NCI-H524 (cell line): ENCODE data around the gene FILIP1.
A peak's percentile ranks its signal among the peaks of the same experiment; 100 is the strongest.

Source experiments
- DNase-seq, 2 experiments: peaks; one replicate each; lab custom pipeline; 2025; lab: John Stamatoyannopoulos, UW

Gene FILIP1

DNA sequence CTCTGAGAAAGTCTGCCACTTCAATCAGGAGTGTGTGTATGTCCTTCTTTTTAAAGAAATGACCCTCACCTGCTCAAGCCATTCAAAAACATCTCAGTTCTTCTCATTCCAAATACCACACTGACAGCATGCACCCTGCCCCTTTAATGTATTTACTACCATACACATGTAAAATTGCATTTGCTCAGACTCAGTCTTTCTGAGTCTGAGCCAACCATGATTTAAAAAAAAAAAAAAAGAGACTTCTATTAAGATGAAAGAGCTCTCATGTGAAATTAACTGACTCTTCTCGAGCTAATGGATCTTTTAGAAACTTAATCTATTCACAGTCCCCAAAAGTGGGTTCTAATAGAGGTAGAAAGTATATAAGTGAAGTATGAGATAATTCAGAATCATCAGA, 1.4 kb upstream of the FILIP1 start:
- DNase-seq, result no peak

DNA sequence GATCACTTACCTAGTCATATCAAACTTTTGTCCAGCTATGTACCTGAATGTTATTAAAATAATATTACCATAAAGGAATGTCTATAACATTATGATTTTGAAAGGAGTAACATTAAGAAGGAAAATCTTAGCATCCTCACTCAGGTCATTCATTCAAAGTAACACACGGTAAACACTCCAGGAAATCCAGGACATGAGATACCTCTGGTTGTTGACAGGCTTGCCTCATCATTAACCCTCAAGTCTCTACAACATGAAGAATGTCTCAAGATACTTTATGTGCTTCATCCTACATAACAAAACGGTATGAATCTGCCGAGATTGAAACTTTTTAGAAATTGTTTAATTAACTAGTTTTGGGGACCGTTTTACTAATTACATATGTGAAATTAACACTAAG, 690 bp upstream of the FILIP1 start:
- no peak for DNase-seq

DNA sequence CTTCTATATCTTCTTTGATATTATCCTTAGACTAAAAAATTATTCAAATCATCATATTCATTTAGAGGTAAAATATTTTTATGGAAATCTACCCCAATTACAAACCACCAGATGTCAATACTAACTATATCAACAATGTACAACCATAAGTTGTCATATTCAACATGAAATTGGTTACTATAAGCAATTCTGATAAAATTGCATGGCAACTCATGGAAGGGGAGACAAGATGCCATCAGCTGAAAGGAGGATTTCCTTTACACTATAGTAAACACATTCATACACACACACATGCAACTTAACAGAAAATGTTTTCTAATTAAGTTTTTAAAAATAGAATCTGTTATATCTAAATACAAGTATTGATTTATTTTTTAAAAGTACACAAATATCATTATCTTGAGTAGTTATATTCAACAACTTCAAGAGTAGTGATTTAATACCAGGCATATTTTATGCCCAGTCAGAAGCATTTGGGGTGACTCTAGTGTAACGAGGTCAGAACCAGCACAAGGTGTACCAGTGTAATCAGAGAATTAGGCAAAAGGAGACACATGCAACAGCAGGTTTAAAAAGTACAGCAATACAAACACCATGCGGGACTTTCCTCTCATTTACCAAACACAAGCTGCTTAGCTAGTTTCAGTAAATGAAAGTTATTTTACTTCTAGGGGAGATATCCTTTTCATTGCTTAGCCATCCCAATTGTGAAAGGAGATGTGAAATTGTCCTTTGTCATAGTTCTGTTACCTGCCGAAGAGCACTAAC, 1.0 kb downstream of the FILIP1 start:
- no peak for DNase-seq

DNA sequence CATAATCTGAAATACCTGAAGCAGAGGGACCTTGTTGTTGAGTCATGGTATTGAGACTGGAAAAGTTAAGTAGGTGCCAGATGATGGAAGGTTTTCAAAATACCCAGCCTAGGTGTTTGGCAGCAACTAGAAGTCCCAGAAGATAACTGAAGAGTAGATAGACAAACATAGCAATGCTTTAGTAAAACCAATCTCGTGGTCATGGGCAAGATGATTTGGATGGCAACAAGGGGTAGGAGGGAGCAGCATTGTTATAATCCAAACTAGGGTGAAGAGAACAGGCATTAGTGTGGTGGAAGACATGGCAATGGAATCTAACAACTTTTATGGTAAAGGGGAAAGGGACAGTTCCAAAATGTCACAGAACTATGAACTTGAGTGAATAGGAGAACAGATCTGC, 2.3 kb downstream of the FILIP1 start:
- no peak for DNase-seq

DNA sequence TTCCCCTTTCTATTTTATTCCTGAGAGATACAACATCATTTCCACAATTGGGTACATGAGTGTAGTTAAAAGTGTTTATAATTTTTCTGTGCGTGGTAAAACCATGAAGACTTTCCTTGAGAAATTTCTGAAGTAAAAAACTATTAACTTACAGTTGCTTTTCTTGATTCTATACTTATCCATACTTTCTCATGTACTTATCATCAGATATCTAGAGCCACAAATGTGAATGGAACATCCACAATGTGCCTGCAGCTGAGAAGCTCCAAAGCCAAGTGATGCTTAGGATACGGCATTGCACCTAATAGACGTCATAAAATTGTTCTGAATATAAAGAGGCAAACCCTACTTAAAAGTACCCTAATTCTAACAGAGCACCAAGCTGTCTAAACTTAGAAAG, 2.9 kb downstream of the FILIP1 start:
- no peak for DNase-seq

DNA sequence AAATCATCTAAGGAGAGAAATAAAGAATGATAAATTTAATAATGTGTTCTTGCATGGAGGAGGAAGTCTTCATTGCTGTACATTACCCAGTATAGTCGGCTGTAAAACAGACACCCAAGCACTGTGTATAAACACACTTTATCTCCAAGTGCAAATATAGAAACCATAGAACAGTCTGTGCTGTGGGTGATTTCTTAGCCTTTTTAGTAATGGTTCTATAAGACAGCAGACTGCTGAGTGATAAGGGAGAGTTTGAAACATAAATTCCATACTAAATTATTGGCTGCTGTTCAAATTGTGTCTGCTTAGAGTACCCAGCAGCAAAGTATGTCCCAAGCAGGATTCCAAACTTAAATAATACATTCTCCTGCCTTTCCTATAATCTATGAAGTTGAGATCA, 4.6 kb downstream of the FILIP1 start:
- no peak for DNase-seq

DNA sequence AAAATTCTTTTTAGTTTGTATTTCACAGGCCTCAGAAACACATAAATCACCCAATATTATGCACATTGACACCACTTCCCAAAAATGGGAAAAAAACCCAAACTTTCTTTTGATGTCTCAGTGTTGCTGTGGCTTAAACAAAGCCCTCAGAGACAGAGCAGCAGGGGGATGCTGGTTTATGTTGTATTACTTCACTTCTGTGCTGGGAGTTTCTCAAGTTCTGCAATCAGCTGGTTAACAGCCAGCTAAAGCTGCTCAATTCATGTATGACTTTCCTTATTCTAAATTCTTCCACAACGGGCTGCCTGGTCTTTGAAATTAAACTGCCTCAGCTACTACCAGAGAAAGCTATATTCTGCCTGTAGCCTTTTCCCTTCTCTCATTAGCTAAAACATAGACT, 5.6 kb downstream of the FILIP1 start:
- DNase-seq, result no peak

DNA sequence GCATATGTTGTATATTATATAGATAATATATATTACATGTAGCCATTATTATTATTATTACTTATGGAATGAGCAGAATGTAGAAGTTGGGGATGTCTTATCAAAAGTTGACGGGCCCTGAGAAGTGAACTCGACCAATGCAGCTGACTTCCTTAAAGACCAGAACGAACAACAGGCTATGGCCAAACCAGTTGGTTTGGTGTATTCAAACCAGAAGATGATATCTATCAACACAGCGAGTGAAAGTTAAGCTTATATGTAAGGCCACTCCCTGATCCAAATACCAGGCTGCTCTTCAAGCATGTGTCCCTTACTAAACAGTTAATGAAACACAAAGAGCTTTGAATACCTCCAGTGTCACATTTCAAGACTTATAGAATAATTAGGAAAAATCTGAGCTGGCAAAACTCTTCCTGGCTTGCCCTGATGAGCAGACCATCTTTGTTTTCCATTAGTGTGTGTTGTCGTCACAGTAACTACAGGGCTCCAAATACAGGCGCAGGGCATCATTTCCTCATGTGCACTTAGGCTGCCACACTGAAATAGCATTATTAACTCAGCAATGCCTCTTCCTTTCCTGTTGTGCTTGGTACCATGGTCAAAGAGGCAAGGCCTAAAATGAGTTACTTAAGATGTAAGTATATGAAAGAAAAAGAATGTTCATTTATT, 6.6 kb downstream of the FILIP1 start:
- no peak for DNase-seq

DNA sequence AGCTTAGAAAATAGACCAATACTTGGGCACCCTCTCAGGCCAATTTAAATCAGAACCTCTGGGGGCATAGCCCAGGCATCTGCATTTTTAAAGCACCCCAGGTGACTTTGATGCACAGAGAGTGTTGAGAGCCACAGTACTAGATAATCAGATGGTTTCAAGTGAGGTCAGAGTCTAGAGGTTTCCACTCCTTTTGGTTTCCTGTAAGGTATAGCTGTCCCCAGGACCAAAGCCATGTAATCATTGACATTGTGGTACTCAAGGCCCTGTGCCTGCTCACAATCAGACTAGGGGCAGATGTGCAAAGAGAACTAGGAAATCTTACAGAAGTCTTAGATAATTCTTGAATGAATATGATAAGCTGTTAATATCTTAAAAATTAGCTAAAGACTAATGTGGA, 9.1 kb downstream of the FILIP1 start:
- DNase-seq, result no peak

DNA sequence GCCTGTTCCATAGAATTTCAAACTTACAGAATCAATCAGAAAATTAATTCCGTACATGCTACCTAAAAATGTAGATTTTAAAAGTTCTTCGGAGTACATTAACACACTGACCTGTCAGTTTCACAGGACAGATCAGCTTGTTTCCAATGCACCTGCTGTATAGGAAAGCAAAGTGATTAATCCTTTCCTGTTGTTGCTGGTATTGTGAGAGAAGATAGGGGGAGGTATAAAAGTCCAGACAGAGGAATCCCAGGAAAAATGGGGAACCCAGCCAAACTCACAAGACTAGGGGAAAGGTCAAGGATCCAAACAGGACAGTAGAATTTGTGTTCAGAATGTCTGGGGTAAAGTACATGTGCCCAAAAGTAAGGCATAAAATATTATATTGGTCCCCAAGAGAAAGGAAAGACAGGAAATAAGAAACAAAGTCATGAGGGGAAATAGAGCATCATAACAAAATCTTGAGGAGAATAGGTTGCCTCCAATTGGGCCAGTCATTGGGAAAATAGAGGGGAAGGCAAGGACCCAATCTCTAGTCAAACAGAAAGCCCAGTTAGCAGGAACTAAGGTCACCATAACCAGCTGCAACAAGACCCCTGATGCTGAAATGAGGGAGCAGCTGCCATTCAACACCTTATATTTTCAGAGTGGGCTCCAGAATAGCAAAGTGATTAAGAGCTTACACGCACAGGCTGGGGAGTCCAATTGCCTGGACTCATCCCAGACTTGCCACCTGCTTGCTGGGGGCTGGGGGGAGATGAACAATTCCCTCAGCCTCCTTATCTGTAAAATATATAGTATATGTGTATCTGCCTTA, 10.3 kb downstream of the FILIP1 start:
- peak; percentile 38 to 73 for DNase-seq

DNA sequence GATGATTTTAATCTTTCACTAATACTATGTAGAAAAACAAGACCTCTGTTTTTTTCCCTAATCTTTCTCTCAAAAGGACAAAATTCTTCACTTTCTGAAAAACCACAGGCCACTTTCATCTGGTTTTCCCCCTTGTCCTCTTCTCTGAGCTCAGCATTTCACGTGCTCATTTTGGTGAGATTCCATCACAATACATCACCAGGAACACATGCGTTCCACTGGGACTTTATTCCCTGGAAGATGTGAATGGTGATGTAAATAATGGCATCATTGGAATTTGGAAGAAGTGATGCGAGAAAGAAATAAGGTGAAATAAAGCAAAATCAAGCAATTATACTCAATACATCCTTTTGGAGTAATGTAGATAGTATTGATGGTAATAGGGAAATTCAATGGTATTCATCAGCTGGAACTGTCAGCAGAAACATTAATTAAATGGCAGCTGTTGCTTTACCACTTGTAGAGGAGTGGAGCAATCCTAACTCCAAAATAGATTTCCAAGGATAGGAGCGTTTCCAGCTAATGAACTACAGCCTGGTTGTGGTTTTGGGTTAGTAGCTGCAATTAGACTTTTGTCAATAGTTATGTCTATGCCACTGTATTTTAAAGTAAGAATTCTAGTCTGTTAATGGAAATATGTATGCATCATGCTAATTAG, 11.5 kb downstream of the FILIP1 start:
- DNase-seq, result peak in 1 of 2 experiments; percentile 34

DNA sequence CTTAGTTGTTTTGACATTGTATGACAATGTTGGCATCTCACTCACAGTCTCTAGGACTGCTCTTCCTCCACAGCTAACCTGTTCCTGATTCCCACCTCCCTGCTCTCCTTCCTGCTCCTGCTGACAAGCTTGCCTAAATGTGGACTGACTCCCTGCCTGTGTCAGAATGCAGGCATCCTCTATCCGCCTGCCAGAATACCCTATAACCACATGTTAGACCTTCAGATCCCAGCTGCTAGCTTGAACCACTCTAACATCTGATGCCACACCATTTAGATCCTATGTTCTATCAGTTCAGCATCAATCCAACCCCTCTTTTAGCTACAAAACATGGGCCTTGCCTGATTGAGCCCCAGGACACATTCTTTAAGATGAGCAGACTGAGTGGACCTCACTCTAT, 12.2 kb downstream of the FILIP1 start:
- no peak for DNase-seq

DNA sequence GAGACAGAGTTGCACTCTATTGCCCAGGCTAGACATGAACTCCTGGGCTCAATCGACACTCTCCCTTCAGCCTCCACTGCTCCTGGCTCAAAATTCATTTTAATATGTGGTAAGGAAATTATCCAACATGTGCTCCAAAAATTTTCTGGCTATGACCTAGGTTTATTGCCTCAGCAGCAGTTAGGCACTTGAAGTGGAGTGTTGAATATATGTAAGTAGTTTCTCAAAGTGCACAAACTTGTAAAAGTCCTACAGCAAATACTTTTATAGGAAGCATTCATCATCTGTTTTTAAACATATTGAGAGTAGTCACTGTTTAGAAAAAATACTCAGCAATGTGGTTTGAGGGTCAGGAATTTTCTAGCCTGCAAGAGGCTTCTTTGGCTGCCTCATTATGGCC, 13.2 kb downstream of the FILIP1 start:
- DNase-seq, result no peak

DNA sequence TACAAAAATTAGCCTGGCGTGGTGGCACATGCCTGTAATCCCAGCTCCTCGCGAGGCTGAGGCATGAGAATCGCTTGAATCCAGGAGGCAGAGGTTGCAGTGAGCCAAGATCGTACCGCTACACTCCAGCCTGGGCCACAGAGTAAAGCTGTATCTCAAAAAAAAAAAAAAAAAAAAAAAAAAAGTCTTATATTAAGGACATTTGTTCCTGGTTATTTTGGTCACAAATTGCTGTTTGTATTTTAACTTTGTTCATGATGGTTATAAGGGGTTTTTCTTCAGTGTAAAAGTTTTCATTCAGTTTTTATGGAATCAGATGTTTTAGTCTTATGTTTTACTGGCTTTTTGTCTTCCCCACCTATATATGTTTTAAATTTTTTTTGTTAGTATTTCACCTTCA, 13.9 kb downstream of the FILIP1 start:
- no peak for DNase-seq

DNA sequence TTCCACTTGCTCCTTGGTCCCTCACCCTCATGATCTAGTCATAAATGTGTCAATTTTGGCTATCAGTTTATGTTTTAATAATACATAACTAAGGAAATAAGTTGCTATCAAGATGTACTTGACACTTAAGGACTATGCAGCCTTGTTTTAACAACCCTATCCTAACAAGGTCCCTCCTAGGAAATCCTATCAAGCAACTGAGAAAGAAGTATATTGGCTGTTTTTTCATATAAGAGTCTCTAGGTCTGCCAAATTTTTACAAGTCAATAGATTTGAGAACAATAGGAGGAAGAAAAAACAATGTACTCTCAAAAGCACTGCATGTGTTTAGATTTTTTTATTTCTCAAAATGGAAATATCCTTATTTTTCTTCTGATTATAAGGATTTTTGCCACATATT, 14.7 kb downstream of the FILIP1 start:
- no peak for DNase-seq

DNA sequence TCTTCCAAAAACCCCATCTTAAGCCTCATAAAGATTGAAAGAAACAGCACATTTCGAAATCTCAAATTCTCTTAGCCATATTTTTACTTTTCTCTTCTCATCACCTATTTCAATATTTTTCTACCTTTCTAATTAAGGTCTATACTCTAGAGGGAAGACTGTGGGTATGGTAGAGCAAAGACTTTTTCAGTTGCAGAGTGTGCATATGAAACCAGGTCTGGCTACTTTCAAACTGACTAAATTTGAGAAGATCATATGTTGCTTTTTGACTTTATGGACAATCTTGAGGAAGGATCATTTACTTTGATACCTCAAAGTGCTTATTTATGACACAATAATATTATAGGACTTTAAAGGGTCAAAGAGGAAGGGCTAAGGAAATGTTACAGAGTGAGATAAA, 20.7 kb downstream of the FILIP1 start:
- DNase-seq, result no peak

DNA sequence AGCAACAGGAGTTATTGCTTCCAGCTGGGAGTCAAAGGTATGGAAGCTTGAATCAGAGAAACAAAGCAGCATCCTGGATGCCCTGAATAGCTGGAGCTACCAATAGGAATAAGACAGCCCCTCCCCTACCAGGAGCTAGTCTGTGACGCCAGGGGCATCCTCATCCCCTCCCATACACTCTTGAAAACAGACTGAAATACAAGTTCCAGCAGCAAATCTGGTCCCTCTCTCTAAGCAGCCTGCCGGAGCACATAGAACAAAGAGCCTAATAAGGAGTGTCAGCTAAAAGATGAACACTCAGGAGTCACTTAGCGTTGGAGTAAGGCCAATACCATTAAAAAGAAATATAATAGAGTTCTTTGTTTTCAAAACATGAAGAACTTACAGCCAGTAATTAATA, 25.6 kb downstream of the FILIP1 start:
- DNase-seq, result no peak

DNA sequence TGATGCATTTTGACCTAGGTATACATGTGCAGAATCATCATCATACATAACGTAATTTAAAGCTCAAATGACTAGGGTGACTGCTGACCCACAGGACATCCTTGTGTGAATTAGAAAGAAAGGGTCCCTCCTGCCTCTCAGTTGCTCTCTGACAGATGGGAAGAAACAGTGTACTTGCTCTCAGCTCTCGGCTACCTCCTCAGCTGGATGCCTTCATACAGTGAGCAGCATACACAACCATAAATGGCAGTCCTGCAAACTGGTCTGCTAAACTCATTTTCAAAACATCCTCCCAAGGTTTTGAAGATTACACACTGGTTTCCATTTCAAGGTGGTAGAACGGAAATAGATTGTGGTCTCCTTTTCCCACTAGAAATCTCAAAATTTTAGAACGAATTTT, 26.3 kb downstream of the FILIP1 start:
- no peak for DNase-seq

DNA sequence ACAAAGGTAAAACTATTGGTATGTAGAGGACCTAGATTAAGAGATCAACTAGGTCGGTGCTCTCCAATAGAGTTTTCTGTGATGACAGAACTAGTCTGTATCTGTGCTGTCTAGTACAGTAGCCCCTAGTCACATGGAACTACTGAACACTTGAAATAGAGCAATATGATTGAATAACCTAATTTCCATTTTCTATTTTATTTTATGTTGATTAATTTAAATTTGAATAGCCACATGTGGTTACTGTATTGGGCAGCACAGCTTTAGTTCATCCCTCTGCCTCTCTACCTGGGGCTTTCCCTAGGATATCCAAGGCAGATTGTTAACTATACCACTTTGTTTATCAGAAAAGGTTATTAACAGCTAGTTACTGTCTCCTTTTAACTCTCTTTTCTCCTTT, 27.0 kb downstream of the FILIP1 start:
- DNase-seq, result no peak

DNA sequence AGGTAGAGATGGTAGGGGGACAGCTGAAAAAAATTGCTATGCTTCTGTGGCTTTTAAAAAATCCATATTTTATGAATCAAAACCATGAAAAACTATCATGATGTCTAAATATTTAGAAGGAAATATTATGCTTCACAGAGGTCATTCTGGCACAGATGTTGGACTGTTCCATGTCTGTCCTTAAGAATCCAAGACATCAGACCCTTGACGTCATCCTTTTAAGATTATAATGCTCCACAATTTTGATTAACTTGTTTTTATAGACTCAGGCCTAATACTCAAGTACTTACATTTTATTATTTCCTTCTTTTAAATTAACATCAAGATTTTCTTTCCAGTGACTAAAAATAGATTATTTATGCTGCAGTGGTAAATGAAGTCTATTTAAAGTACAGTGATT, 29.7 kb downstream of the FILIP1 start:
- DNase-seq, result no peak

DNA sequence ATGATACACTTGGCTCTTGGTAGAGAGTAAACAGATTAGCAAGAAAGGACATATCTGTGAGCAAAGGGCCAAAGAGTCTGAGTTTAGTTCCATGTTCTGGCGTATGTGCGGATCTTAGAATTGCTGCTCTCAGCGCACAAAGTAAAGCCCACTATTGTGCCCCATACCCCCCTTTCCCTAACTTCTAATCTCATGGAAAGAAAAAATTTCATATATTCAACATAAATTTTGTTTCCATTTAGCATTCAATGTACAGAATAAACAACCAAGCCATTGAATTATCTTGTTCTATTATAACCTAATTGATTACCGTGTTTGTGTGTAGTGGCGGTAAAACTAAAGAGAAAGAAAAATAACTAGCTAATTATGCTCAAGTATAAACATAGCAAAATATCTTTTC, 30.5 kb downstream of the FILIP1 start:
- DNase-seq, result no peak

DNA sequence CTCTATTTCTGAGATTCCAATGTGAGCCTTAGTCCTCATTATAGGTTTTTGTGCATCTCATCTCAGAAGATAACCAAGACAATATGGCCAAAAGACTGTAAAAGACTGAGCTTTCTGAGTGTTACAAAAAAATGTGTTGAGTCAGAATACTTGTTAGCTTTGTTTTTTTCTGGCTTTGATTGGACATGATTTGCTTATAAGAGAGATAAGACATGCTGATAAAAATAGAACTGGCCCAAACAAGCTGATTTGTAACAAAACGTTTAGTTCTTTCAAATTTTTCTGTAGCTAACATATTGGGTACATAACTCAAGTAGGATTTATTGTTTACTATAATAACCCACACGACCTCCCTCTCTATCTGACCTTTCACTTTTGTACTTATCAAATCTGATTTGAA, 32.9 kb downstream of the FILIP1 start:
- DNase-seq, result no peak

DNA sequence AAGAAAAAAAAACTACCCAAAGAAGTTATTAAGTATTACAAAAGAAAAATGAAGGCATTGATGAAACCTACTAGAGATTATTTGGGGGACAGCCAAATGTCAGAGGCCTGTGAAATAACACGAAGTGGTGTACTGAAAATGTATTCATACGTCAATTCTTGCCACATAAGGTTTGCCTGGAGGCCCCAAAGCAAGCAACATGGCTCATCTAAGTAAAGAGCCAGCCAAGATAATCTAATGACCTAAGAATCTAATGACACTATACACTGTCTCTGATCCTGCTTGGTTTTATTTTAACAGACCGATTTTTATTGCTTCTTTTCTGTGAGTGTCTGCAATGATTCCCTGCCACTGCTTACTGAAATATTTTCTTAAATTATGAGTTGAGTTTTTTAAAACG, 34.7 kb downstream of the FILIP1 start:
- DNase-seq, result no peak
